Transverse colon (tissue), 4 donors: ENCODE measurements around the gene EZH1.
"Not testable (repeated sequence)": the region's sequence is repeated elsewhere in the genome, so short reads cannot be mapped to it uniquely, and the experiment has no call there.

Experiments used
- CTCF ChIP-seq, 5 experiments: fragments of 200-600 bp in 3 of 5; fragments of 450-650 bp in 2 of 5; sonication (generic) in 3 of 5; IDR thresholded peaks; 1 replicate in 2 of 5; 2 replicates in 3 of 5; pipeline ENCODE4 v1.5.1; 2016 to 2017; ENCODE audit warnings: antibody characterized with exemption in 5 of 5, inconsistent platforms in 3 of 5, mild to moderate bottlenecking in 2 of 5, moderate library complexity in 1 of 5
- POLR2A ChIP-seq: fragments of 450-650 bp; IDR thresholded peaks from one replicate; pipeline ENCODE4 v1.6.1; 2016; ENCODE audit warnings: antibody characterized with exemption, mild to moderate bottlenecking, moderate library complexity
- POLR2AphosphoS5 ChIP-seq, 3 donors: sonication (generic); formaldehyde crosslinking; IDR thresholded peaks; one replicate each; pipeline ENCODE4 v1.6.1; 2016; ENCODE audit warnings: antibody characterized with exemption in 3 of 3

- TF ChIP-seq CTCF (IDR thresholded peaks at IDR 0.05); POLR2AphosphoS5 (IDR thresholded peaks at IDR 0.05); POLR2A: not testable (repeated sequence)
Measured at GRCh38 chr17:42769964-42770363, 25.1 kb upstream of the EZH1 start.
